ENCODE results near the gene COX7A2. TPM values are rescaled to one million over a fixed set of nuclear protein-coding genes. Genes with fewer than 3 reads are reported as not detected.

COX7A2 gene
- total and polyA plus RNA-seq, 2 donors (not counting 1 experiment from before 2014, with no cell fraction given): 83.8 to 160 TPM

DNA sequence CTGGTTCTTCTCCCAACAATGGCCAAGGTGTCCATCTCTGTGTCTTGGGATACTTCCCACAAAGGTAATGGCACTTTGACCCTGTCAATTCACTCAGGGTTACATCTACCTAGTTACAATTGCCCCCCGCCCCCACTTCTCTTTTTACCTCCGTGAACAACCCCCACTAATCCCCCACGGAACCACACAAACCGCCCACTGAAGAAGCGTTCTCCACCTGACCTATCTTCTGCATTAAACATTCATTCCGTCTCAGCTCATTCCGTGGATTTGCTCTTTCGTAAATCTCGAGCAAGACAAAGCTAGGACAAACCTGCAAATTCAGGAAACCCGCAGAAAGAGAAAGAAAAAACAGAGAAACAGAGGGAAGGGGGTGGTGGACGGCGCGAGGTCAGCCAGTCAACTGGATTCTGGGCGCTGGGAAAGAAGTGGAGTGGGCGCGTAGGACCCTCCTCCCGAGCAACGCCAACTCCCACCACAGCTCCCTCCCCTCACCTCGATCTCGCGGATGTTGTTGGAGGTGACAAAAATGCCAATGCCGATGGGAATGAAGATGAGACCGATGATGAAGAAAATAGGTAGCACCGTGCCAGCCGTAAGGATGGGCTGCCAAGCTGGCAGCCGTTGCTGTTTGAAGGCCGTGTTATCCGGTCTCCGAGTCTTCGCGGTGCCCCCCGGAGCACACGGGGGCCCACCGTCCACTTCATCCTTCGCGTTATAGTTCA is 40.5 kb upstream of the COX7A2 start:
- H3K27ac Mint-ChIP-seq: no peak overlapping the region
- POLR2A ChIA-PET: interaction anchor here (1.0 to 2.1 kb wide), 3 partner anchors 41 to 1630 kb away, joined by 3 to 11 read pairs (median 3); partner anchors contain the start of genes COX7A2, SENP6 and SLC17A5
- H2AFZ ChIP-seq (ENCODE audit: insufficient read depth, low read depth, low read length, poor library complexity, severe bottlenecking): peak overlapping the region; percentile 77
- TF ChIP-seq, protein P1, sequence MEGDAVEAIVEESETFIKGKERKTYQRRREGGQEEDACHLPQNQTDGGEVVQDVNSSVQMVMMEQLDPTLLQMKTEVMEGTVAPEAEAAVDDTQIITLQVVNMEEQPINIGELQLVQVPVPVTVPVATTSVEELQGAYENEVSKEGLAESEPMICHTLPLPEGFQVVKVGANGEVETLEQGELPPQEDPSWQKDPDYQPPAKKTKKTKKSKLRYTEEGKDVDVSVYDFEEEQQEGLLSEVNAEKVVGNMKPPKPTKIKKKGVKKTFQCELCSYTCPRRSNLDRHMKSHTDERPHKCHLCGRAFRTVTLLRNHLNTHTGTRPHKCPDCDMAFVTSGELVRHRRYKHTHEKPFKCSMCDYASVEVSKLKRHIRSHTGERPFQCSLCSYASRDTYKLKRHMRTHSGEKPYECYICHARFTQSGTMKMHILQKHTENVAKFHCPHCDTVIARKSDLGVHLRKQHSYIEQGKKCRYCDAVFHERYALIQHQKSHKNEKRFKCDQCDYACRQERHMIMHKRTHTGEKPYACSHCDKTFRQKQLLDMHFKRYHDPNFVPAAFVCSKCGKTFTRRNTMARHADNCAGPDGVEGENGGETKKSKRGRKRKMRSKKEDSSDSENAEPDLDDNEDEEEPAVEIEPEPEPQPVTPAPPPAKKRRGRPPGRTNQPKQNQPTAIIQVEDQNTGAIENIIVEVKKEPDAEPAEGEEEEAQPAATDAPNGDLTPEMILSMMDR (IDR thresholded peaks at IDR 0.05): no peak
- no peak for TF ChIP-seq EZH2 (IDR thresholded peaks at IDR 0.05; ENCODE audit: borderline replicate concordance, insufficient read depth, low read depth, low read length, poor library complexity, severe bottlenecking)
- ATAC-seq (ENCODE audit: low read depth) (peak; percentile 8), DNase-seq (peak; percentile 62)
- peaks cover 27% of the 10 kb centered on the region for H3K4me1 Mint-ChIP-seq
- peak overlapping the region; percentile 78 to 94 for H3K27ac ChIP-seq (ENCODE audit: low read length in 2 of 2)
- no peaks in the 10 kb centered on the region for H3K9me3 Mint-ChIP-seq (ENCODE audit: insufficient read depth)
- no peak overlapping the region for H3K4me3 Mint-ChIP-seq
- H3K27me3 Mint-ChIP-seq: no peaks in the 10 kb centered on the region
- H3K79me2 ChIP-seq (ENCODE audit: control insufficient read depth, insufficient read depth, low read length): peaks cover 82% of the 10 kb centered on the region
- WGBS (ENCODE audit: insufficient coverage): 1% methylated on average over 25 of the region's 36 CpGs
- peaks cover 15 to 28% of the 10 kb centered on the region in 2 donors for H3K4me1 ChIP-seq (ENCODE audit: control insufficient read depth in 2 of 2, insufficient read depth in 2 of 2, low read length in 2 of 2)
- intact Hi-C loops (cut with micrococcal nuclease): loop anchor here (1.0 to 10.0 kb wide), 6 partner anchors 17 to 1819 kb away; partner anchors contain the start of genes COX7A2 and MTO1
- peak overlapping the region; percentile 89 for H3K4me2 ChIP-seq (replicated peaks; ENCODE audit: low read depth, low read length, poor library complexity, severe bottlenecking)
- CTCF ChIA-PET: interaction anchor here (0.8 to 2.5 kb wide), 7 partner anchors 13 to 75 kb away, joined by 3 to 8 read pairs (median 7); partner anchors contain the start of gene COX7A2
- no peaks in the 10 kb centered on the region for H3K36me3 ChIP-seq (replicated peaks in 1 of 2; ENCODE audit: control extremely low read depth in 1 of 2, control insufficient read depth in 1 of 2, extremely low read depth in 1 of 2, insufficient read depth in 2 of 2, low read length in 1 of 2)
- H3K4me3 ChIP-seq (ENCODE audit: control extremely low read depth in 1 of 5, extremely low read depth in 1 of 5, insufficient read depth in 1 of 5, low read depth in 2 of 5, low read length in 4 of 5): peak overlapping the region; percentile 66 to 94 (median 84)
- peaks cover 13% of the 10 kb centered on the region for H4K20me1 ChIP-seq (ENCODE audit: control insufficient read depth, insufficient read depth, low read length, poor library complexity, severe bottlenecking)
- peak overlapping the region; percentile 91 for H3K9ac ChIP-seq (ENCODE audit: low read length)
- no peaks in the 10 kb centered on the region for H3K27me3 ChIP-seq (replicated peaks in 1 of 4; ENCODE audit: control extremely low read depth in 1 of 4, control insufficient read depth in 3 of 4, insufficient read depth in 4 of 4, low read length in 3 of 4)
- H3K9me3 ChIP-seq (ENCODE audit: control extremely low read depth in 1 of 3, control insufficient read depth in 2 of 3, insufficient read depth in 1 of 3, low read length in 2 of 3): no peaks in the 10 kb centered on the region

DNA sequence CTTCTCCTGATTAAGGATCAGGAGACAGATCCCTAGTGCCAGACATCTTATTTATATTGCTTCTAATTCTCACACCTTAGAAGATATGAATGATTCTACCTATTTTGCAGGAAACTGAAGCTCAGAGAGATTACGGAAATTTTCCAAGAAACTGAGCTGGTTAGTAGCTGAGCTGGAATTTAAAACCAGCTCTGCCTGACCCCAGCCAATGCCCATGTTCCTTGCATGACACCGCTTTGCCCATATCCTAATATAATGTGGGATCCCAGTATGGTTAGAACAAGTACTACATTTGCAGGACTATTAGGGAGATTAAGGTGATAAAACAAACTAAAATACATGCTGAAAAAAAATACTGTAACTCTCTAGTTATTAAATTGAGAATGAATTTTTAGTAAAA is 39.1 kb upstream of the COX7A2 start:
- H2AFZ ChIP-seq (ENCODE audit: insufficient read depth, low read depth, low read length, poor library complexity, severe bottlenecking): no peak overlapping the region
- peaks cover 15 to 28% of the 10 kb centered on the region in 2 donors for H3K4me1 ChIP-seq (ENCODE audit: control insufficient read depth in 2 of 2, insufficient read depth in 2 of 2, low read length in 2 of 2)
- H3K4me2 ChIP-seq (replicated peaks; ENCODE audit: low read depth, low read length, poor library complexity, severe bottlenecking): peak overlapping the region; percentile 89
- DNase-seq (no peak), ATAC-seq (ENCODE audit: low read depth) (no peak)
- ChIA-PET POLR2A (no interaction called here), CTCF (interaction anchor here (0.7 to 1.0 kb wide), 3 partner anchors 14 to 16 kb away, joined by 3 to 4 read pairs (median 3); no protein-coding TSS in a partner anchor)
- H3K9me3 ChIP-seq (ENCODE audit: control extremely low read depth in 1 of 3, control insufficient read depth in 2 of 3, insufficient read depth in 1 of 3, low read length in 2 of 3): no peaks in the 10 kb centered on the region
- H3K4me3 Mint-ChIP-seq: peak overlapping the region; percentile 7
- H3K36me3 ChIP-seq (replicated peaks in 1 of 2; ENCODE audit: control extremely low read depth in 1 of 2, control insufficient read depth in 1 of 2, extremely low read depth in 1 of 2, insufficient read depth in 2 of 2, low read length in 1 of 2): no peaks in the 10 kb centered on the region
- no peaks in the 10 kb centered on the region for H3K9me3 Mint-ChIP-seq (ENCODE audit: insufficient read depth)
- intact Hi-C loops (cut with micrococcal nuclease): loop anchor here (2.0 to 10.0 kb wide), 2 partner anchors 16 to 1818 kb away; partner anchors contain the start of gene MTO1
- TF ChIP-seq EZH2 (IDR thresholded peaks at IDR 0.05; ENCODE audit: borderline replicate concordance, insufficient read depth, low read depth, low read length, poor library complexity, severe bottlenecking): no peak
- TF ChIP-seq, protein P1 (IDR thresholded peaks at IDR 0.05): no peak
- H3K27ac ChIP-seq (ENCODE audit: low read length in 2 of 2): peak overlapping the region in 1 of 2 donors; percentile 22
- peaks cover 34% of the 10 kb centered on the region for H3K4me1 Mint-ChIP-seq
- no peaks in the 10 kb centered on the region for H3K27me3 ChIP-seq (replicated peaks in 1 of 4; ENCODE audit: control extremely low read depth in 1 of 4, control insufficient read depth in 3 of 4, insufficient read depth in 4 of 4, low read length in 3 of 4)
- no peak overlapping the region for H3K27ac Mint-ChIP-seq
- no peak overlapping the region for H3K4me3 ChIP-seq (ENCODE audit: control extremely low read depth in 1 of 5, extremely low read depth in 1 of 5, insufficient read depth in 1 of 5, low read depth in 2 of 5, low read length in 4 of 5)
- H3K27me3 Mint-ChIP-seq: no peaks in the 10 kb centered on the region
- WGBS (ENCODE audit: insufficient coverage): 100% methylated on average over 1 of the region's 2 CpGs
- H3K9ac ChIP-seq (ENCODE audit: low read length): no peak overlapping the region
- H3K79me2 ChIP-seq (ENCODE audit: control insufficient read depth, insufficient read depth, low read length): peaks cover 84% of the 10 kb centered on the region
- H4K20me1 ChIP-seq (ENCODE audit: control insufficient read depth, insufficient read depth, low read length, poor library complexity, severe bottlenecking): peaks cover 15% of the 10 kb centered on the region

Data from B cell (primary cell).